ENCODE measurements around the gene OCIAD2.

DNA sequence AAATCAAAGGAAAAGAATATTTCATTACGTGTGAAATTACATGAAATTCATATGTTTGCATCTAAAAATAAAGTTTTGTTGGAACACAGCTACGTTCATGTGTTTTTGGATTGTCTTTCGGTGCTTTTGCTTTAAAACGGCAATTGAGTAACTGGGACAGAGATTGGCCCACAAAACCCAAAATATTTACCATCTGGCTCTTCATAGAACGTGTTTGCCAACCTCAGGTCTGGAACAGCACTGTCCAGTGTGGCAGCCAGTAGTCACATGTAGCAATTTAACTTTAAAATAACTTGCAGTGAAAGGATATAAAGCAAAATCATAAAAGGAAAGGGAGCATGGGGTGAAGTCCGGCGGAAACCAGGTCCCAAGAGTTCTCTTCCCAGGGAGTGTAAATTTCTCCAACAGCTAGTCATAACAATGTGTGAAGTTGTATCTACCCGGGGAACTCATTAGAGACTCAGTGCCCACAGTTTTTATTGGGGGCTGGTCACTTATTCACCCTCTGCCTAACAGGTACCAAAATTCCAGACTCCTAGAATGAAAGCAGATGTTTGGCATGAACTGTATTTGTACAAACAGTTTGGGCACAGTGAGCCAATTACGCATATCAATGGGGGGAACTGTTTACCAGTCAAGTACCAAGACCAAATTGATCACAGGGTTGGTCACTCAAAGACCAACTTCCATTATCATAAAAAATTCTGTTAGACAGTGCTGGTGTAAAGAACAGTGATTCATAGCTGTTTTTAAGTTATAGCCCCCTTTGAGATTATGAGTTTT lies 65.3 kb downstream of the OCIAD2 start:
- TF ChIP-seq, protein P1, sequence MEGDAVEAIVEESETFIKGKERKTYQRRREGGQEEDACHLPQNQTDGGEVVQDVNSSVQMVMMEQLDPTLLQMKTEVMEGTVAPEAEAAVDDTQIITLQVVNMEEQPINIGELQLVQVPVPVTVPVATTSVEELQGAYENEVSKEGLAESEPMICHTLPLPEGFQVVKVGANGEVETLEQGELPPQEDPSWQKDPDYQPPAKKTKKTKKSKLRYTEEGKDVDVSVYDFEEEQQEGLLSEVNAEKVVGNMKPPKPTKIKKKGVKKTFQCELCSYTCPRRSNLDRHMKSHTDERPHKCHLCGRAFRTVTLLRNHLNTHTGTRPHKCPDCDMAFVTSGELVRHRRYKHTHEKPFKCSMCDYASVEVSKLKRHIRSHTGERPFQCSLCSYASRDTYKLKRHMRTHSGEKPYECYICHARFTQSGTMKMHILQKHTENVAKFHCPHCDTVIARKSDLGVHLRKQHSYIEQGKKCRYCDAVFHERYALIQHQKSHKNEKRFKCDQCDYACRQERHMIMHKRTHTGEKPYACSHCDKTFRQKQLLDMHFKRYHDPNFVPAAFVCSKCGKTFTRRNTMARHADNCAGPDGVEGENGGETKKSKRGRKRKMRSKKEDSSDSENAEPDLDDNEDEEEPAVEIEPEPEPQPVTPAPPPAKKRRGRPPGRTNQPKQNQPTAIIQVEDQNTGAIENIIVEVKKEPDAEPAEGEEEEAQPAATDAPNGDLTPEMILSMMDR (IDR thresholded peaks at IDR 0.05), result no peak
- TF ChIP-seq POLR2A (IDR thresholded peaks at IDR 0.05), result no peak
